Measurements from ENCODE around the gene PIK3R6.
"Not testable (repeated sequence)": the region's sequence is repeated elsewhere in the genome, so short reads cannot be mapped to it uniquely, and the experiment has no call there.

Gene PIK3R6

DNA sequence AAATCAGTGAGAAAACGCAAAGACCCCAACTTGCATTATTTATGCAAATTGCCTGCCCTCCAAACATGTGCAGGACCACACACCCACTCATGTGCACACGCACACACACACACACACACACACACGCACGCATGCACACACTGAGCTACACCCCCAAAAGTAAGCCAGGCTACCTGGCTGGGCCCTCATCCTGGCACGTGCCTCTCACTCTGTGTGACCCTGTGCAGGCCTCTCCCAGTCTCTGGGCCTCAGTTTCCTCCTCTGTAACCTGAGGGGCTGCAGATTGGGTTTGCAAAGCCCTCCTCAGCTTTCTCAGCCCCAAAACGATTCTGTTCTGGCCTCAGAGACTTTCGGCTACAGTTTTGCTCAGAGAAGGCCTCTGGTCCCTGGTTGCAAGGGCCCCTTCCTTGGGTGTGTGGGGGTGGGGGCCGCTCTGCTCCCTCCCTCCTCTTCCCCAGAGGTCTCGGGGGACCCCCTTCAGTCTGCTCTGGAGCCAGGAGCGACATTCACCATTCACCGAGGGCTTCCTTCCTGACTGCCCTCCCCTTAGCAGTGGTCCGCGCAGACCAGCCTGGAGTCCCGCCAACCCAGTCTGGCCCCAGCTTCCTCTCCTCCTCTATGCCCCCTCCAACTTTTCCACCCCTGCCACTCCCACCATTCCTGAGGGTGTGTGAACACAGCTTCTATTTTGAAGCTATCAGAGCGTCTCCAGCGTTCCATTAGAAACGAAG lies 5.4 kb upstream of the PIK3R6 start:
- DNase-seq, result no peak

DNA sequence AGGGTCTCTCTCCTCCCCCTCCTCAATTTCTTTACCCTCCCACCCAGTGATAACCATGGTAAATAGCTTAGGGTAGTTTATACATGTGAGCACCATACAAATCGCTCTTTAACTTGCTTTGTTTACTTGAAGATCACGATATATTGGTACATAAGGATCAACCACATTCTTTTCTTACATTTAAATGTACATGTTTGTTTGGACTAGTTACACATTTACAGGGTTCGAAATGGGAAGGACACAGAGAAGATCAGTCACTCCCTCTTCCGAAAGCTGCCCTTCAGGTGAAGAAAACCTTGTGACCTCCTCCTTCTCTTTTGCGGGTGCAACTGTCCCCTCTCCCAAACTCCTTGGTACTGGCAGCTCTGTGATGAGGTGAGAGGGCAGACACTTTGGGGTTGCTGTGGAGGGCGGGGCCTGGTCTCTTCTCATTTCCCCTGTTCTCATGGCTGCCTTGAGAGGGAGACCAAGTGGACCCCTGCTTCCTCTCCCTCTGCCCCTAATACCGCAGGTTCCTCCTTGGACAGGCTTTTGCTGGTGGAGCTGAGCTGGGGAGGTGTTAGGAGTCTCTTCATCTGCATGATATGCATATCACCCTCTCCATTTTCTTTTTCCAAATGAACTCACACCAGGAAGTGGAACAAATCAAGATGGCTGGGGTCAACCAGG lies 4.7 kb upstream of the PIK3R6 start:
- no peak for DNase-seq

DNA sequence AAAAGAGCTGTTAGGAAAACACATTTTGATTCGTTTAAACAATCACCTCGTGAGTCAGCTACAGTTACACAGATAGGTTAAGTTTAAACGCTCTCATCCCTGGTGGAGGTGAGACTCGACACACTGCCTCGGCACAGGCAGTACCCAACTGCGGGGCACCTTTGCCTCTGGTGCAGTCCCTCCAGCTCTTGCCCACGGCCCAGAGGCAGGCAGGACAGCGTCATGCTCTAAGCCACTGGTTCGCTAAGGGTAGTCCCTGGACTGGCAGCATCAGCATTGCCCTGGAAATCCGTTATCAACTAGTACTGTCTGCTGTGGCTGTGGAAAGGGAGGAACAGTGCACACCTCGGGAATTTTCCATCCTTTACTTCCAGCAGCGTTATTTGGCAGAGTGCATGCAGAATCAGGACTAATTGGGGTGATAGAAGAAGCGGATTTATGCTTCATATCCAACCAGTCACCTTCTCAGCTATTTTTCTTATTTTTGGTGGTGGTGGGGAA lies 3.7 kb upstream of the PIK3R6 start:
- no peak for DNase-seq

DNA sequence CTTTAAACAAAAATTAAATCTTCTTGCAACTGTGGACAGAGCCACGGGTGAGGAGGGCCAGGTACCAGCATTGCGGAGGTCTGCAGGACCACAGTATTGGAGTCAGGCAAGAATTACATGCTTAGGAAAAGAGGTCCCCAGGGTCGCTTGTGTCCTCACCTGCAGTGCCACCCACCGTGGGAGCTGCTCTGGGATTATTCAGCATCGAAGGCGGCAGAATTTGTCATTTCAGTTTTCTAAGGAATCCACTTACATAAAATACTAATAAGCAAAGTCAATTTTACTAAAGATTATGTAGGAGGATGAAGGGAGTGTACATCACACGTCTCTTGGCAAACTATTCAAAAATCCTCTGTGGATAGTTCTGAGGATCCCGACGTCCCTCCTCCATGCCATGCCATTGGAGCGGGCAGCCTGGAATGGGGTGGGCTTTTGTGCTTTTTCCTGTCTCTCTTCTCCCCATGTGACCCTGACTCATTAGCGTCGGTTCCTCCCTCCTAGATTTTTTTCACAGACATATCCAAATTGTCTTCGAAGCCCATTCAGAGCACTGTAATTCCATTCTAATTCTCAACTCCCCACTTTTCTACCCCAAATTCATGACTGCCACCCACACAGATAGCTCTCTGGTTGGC lies 3.0 kb upstream of the PIK3R6 start:
- no peak for DNase-seq

DNA sequence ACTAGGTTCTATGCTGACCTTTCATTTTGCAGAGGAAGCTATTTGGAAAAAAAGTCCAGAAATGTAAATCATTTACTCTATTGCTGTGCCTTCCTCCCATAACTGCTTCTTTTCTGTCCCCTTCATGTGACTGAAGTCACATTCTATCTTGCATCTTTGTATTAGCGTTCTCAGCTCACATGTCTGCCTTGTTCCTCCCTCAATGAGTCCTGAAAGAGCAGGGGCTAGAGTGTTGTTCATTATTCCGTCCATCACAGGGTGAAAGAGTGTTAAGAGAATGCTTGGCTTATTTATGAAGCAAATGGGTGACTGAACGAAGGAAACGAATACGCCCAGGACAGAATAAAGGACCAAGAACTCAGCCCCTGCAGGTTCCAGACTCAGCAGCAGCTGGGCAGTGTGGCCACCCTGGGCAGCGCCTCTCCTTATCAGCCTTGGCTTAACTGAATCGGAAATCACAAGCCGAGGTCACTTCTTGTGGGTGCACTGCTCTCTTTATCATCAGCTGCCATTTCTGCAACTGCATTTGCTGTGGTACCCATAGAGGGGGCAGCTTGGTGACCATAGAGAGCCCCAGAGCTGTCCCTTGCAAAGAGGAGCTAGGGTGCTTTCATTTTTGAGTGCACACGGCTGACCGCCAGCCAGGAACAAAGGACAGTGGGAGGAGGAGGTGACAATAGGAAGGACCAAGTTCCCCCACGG lies 1.8 kb upstream of the PIK3R6 start:
- DNase-seq, result no peak

DNA sequence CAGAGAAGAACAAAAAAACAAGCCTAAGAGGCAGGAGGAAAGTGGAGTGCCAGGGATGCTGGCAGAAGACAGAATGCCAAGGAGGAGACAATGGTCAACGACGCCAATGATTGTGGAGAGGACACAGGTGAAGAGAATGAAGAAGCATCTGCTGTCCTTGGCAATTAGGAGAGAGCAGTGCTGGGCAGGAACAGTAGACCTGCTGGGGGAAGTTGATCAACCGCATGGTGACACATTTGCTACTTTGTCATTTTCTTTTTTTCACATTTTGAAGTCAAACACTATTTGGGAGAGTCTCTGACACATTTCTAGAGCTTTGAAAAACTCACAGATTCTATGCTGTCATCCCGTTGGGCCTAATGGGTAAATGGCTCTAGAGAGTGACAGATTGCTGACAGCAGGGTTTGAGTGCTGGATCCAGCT lies 1.1 kb upstream of the PIK3R6 start:
- DNase-seq, result no peak

DNA sequence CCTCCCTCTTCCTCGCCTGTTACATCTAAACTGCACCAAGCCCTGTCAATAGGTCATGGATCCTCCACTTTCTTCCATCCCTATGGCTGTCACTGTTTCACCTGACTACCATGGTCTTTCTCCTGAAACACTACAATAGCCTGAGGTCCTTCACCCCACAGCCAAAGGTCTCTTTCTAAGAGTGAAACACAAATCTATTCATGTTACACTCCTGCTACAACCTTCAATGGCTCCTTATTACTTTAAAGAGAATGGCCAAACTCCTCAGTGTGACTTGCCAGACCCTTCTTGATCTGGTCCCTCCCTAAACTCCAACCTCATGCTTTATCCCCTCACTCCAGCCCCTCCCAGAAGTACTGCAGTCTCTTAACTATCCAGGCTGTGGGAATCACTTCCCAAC lies 618 bp upstream of the PIK3R6 start:
- DNase-seq, result no peak

DNA sequence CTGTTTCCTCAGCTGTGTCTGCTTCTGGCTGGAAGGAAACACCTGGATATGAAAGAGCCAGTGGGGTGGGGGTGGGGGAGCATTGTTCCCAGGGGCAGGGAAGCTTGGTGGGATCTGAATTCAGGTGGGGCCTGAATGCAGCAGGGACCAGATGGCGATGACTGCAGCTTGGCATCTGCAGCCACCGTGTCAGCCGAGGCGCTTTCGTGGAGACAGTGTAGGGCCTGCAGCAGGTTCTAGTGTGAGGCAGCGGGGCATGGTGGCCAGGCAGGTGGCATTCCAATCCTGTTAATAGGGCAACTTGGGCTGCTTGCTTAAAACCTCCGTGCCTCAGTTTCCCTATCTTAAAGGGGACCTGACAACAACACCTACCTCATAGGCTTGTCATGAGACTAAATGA lies 1.7 kb downstream of the PIK3R6 start:
- DNase-seq, result no peak

DNA sequence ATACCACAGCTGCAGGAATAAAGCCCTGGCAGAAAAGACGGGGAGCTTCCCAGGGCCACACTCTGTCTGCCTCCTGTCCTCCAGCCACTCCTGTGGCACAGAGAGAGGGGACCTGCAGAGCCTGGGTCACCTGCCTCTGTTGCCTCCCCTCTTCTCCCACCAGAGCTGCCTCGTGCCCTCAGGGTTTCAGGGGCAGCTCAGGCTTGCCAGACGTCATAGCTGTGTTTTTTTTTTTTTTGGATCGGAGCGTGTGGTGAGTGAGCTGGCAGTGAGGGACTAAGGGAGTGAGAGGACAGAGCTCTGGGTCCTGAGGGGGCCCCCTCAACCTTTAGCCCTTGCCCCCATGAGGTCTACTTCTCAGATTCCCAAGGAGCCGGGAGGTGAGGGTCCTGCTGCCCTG lies 2.1 kb downstream of the PIK3R6 start:
- no peak for DNase-seq

DNA sequence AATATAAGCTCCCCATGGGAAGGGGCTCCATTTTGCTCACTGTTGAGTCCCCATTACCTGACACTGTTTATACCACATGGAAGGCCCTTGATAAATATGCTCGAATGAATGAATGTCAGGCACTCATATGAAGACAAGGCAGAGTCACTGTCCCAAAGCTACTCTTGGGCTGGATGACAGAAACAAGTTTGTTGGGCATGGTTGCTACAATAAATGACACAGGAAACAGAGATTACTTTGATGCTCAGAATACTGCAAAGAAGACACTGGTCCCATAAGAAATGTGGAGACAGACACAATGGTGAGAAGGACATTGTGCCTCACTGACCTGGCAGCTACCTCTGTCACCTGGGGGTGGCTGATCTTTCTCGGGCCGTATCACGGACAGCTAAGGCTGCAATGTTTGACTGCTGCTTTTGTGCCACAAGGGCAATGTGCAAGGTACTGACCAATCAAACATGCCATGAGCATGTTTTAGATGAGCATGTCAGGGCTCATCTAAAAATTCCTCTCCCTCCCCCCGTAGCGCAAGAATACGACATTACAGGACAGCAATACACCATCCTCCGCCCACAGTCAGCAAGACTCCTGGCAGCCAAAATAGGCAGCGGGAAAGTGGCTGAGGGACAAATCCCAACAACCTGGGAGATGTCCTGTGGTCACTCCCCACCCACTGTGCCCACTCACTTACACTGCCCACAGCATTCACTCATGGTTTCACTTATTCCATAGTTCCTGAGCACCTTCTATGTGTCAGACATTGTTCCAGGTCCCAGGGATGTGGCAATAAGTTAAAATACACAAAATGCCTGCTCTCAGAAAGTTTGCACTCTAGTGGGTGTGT lies 5.0 kb downstream of the PIK3R6 start:
- no peak for DNase-seq

DNA sequence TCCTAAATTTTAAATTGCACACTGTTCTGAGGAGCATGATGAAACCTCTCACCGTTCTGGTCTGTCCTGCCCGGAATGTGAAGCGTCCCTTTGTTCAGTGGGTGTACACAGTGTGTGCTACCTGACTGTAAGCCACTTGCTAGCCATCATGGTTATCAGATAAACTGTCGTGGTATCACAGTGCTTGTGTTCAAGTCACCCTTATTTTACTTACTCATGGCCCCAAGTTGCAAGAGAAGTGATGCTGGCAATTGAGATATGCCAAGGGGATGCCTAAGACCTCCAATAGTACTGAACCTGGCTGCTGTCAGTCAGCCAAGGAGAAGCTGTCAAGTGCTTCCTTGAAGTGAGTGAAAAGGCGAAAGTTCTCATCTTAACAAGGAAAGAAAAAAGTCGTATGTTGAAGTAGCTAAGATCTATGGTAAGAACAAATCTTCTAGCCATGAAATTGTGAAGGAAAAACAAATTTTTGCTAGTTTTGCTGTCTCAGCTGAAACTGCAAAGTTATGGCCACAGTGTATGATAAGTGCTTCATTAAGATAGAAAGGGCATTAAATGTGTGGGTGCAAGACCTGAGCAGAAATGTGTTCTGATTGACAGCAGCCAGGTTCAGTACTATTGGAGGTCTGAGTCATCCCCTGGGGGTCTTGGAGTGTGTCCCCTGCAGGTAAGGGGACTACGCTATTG lies 5.8 kb downstream of the PIK3R6 start:
- DNase-seq, result no peak

DNA sequence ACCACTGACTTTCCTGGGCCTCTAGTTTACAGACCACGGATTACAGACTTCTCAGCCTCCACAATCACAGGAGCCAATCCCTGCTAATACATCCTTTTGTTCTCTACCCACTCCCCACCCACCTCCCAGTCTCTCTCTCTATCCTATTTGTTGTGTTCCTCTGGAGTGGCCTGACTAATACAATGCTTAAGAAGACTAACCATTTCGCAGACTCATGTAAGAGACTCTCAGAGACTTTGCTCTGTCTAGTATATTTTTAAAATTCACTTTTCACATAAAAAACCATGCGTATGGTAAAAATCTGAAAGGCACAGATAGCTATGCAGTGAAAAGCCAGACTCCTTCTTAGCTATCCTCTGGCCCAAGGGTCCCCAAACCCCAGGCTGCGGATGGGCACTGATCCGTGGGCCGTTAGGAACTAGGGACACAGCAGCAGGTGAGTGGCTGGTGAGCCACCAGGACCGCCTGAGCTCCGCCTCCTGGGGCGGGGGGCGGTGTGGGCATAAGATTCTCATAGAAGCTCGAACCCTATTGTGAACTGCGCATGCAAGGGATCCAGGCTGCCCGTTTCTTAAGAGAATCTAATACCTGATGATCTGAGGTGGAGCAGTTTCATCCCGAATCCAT lies 7.6 kb downstream of the PIK3R6 start:
- no peak for DNase-seq

DNA sequence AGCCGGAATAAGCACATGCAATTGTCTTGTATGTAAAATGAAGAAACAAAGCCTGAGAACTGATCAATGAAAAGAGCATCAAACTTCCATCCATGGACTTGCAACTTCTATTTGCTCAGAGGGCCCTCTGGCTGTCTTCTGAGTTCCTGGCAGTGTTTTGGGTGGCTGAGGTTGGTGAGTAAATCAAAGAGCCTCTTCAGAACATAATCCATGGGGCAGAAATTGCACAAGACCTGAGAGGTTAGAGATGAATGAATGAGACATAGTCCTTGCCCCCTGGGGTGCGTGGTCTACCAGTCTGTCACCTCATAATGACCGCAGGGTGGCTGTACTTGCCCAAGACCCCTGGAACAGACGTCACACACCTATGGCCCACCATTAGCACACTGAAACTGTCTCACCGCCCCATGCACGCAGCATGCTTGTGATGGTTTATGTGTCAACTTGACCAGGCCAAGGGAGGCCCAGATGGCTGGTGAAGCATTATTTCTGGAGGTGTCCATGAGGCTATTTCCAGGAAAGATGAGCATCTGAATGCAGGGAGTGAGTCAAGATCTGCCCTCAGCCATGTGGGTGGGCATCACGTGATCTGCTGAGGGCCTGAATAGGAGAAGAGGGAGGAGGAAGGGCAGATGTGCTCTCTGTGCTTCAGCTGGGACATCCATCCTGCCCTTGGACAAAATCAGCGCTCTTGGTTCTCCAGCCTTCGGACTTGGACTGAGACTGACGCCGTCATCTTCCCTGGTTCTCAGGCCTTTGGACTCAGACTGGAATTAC lies 8.3 kb downstream of the PIK3R6 start:
- DNase-seq, result no peak

DNA sequence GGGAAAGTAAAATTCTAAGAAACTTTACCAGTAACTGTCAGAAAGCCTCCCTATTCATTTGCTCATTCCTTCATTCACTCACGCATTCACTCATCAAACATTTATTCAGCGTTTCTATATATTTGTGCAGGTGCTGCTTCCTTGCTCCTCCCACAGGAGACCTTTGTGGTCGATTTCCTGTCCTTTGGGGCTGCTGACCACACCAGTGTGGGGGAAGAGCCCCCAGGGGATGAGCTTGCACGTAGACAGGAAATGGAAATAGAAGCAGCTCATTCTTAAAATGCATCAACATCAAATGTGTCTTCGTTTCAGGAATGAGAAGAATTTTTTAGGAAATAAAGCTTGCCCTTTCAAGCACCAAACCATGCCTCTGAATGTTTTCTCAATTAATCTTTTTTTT lies 9.6 kb downstream of the PIK3R6 start:
- no peak for DNase-seq

DNA sequence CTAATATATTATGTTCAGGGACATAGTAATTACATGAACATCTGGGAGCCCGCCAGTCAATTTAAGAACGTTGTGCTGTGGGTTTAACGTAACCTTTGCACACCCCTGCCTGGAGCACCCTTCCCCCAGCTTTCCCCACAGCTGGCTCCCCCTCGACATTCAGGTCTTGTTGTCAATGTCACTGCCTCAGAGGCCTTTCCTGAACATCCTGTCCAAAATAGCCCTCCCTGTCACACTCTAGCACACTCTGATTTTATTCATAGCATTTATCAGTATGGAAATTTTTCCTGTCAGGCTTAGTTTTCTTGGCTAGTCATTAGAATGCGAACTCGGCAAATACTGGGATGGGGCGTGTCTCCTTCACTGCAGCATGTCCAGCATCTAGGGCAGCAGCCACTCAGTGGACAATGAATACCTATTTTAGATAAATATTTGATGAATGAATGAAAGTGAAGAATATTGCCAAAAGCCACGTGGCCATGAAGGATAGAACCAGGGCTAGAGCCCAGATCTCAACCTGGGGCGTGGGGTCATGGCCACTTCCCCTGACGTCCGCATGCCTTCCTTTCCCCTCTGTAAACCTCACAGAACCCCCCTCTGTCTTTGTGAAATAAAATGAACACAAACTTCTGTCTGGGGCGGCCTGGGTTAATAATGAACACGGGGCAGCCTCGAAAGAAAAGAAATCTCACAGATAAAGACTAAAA lies 10.5 kb downstream of the PIK3R6 start:
- no peak for DNase-seq

DNA sequence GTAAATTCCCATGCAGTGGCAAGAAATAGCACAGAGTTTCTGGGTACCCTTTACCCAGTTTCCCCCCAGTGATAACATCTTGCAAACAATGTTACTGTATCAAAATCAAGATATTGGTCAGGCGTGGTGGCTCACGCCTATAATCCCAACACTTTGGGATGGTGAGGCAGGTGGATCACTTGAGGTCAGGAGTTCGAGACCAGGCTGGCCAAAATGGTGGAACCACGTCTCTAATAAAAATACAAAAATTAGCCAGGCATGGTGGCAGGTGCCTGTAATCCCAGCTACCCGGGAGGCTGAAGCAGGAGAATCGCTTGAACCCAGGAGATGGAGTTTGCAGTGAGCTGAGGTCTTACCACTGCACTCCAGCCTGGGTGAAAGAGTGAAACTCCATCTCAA lies 11.3 kb downstream of the PIK3R6 start:
- DNase-seq, result not testable (repeated sequence)

DNA sequence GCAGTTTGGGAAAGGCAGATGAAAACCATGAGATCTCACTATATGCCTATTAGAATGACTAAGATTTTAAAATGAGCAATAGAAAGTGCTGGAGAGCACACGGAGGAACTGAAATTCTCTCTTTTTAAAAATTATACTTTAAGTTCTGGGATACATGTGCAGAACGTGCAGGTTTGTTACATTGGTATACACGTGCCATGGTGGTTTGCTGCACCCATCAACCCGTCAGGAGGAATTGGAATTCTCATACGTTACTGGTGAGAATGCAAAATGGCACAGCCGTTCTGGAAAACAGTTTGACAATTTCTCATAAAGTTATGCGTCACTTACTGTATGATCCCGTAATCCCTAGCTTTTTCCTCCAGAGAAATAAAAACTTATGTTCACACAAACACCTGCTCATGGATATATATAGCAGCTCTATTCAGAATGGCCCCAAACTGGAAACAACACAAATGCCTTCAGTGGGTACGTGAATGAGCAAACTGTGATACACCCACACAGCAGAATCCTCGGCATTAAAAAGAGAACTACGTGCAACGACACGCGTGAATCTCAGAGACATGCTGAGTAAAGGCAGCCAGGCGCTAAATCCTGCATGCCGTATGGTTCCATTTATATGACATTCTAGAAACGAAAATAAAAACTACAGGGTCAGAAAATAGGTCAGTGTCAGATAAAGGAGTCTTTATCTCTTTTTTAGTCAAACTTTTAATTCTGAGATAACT lies 11.8 kb downstream of the PIK3R6 start:
- DNase-seq, result no peak

DNA sequence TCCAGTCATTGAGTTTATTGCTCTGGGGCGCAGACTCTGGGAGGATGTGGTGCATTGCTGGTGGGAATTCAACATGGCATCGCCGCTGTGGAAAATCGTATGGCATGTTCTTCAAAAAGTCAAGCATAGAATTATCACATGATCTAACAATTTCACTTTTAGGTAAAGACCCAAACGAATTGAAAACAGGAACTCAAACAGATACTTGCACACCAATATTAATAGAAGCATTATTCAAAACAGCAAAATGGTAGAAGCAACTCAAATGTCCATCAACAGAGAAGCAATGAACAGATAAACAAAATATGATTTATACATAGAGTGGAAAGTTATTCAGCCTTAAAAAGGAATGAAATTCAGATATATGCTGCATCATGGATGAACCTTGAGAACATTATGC lies 15.9 kb downstream of the PIK3R6 start:
- DNase-seq, result no peak
